ENCODE measurements around the gene P2RX7. TPM values are rescaled to one million over a fixed set of nuclear protein-coding genes. Genes with fewer than 3 reads are reported as not detected.

Gene P2RX7
- total RNA-seq, 1 experiment from 2014 or later: 0.55 TPM

GRCh38 chr12:121223292-121224285 lies 90.9 kb downstream of the P2RX7 start (continued):
- TF ChIP-seq RELA (CRISPR knock-in tag; IDR thresholded peaks at IDR 0.05; ENCODE audit: borderline replicate concordance) (no peak), NR2C2 (CRISPR knock-in tag; IDR thresholded peaks at IDR 0.05) (no peak), TCF7 (CRISPR knock-in tag; IDR thresholded peaks at IDR 0.05; ENCODE audit: low read depth) (no peak), ZNF396 (CRISPR knock-in tag; IDR thresholded peaks at IDR 0.05; ENCODE audit: borderline replicate concordance) (no peak), ELF4 (CRISPR knock-in tag; IDR thresholded peaks at IDR 0.05; ENCODE audit: low read depth) (no peak)
- TF ChIP-seq, protein P1, sequence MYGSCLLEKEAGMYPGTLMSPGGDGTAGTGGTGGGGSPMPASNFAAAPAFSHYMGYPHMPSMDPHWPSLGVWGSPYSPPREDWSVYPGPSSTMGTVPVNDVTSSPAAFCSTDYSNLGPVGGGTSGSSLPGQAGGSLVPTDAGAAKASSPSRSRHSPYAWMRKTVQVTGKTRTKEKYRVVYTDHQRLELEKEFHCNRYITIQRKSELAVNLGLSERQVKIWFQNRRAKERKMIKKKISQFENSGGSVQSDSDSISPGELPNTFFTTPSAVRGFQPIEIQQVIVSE (CRISPR knock-in tag; IDR thresholded peaks at IDR 0.05; ENCODE audit: borderline replicate concordance): no peak
- TF ChIP-seq, protein P2, sequence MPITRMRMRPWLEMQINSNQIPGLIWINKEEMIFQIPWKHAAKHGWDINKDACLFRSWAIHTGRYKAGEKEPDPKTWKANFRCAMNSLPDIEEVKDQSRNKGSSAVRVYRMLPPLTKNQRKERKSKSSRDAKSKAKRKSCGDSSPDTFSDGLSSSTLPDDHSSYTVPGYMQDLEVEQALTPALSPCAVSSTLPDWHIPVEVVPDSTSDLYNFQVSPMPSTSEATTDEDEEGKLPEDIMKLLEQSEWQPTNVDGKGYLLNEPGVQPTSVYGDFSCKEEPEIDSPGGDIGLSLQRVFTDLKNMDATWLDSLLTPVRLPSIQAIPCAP (CRISPR knock-in tag; IDR thresholded peaks at IDR 0.05): no peak
- TF ChIP-seq, protein P3, sequence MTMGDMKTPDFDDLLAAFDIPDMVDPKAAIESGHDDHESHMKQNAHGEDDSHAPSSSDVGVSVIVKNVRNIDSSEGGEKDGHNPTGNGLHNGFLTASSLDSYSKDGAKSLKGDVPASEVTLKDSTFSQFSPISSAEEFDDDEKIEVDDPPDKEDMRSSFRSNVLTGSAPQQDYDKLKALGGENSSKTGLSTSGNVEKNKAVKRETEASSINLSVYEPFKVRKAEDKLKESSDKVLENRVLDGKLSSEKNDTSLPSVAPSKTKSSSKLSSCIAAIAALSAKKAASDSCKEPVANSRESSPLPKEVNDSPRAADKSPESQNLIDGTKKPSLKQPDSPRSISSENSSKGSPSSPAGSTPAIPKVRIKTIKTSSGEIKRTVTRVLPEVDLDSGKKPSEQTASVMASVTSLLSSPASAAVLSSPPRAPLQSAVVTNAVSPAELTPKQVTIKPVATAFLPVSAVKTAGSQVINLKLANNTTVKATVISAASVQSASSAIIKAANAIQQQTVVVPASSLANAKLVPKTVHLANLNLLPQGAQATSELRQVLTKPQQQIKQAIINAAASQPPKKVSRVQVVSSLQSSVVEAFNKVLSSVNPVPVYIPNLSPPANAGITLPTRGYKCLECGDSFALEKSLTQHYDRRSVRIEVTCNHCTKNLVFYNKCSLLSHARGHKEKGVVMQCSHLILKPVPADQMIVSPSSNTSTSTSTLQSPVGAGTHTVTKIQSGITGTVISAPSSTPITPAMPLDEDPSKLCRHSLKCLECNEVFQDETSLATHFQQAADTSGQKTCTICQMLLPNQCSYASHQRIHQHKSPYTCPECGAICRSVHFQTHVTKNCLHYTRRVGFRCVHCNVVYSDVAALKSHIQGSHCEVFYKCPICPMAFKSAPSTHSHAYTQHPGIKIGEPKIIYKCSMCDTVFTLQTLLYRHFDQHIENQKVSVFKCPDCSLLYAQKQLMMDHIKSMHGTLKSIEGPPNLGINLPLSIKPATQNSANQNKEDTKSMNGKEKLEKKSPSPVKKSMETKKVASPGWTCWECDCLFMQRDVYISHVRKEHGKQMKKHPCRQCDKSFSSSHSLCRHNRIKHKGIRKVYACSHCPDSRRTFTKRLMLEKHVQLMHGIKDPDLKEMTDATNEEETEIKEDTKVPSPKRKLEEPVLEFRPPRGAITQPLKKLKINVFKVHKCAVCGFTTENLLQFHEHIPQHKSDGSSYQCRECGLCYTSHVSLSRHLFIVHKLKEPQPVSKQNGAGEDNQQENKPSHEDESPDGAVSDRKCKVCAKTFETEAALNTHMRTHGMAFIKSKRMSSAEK (CRISPR knock-in tag; IDR thresholded peaks at IDR 0.05; ENCODE audit: borderline replicate concordance): no peak

DNA sequence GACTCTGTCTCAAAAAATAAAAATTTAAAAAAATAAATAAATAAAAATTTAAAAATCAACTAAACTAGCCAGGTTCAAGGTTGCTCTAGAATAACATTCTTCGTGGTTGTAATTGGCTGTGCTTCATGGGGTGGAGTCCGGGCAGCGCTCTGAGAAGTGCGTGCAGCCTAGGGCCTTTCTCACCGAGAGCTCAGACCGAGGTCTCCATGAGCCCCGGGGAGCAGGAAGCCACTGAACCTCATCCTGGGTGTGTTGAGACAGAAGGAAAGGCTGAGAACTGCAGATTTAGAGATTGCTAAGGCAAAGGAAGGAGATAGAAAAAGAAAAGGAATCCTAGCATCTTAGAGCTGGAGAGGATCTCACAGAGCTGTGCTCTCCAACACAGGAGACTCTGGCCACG lies 91.9 kb downstream of the P2RX7 start:
- no peaks in the 10 kb centered on the region for H3K27me3 Mint-ChIP-seq (ENCODE audit: low read depth)
- no peak for ATAC-seq
- DNase-seq (ENCODE audit: low spot score): no peak
- no peak overlapping the region for H3K4me3 Mint-ChIP-seq
- no peaks in the 10 kb centered on the region for H3K4me1 Mint-ChIP-seq
- TF ChIP-seq GRHL2 (CRISPR knock-in tag; IDR thresholded peaks at IDR 0.05; ENCODE audit: insufficient replicate concordance, severe bottlenecking) (no peak), ZNF423 (CRISPR knock-in tag; IDR thresholded peaks at IDR 0.05) (no peak), MLX (CRISPR knock-in tag; IDR thresholded peaks at IDR 0.05) (no peak), CREB1 (CRISPR knock-in tag; IDR thresholded peaks at IDR 0.05) (no peak), NR1H2 (CRISPR knock-in tag; IDR thresholded peaks at IDR 0.05) (no peak), ZNF317 (CRISPR knock-in tag; IDR thresholded peaks at IDR 0.05; ENCODE audit: borderline replicate concordance, low read depth) (no peak), TP53 (CRISPR knock-in tag; IDR thresholded peaks at IDR 0.05) (no peak), ZBTB21 (CRISPR knock-in tag; IDR thresholded peaks at IDR 0.05; ENCODE audit: borderline replicate concordance) (no peak), ELF4 (CRISPR knock-in tag; IDR thresholded peaks at IDR 0.05; ENCODE audit: low read depth) (no peak), GABPB1 (CRISPR knock-in tag; IDR thresholded peaks at IDR 0.05) (no peak), ZNF138 (CRISPR knock-in tag; conservative IDR thresholded peaks at IDR 0.05) (no peak), NR2C2 (CRISPR knock-in tag; IDR thresholded peaks at IDR 0.05) (no peak), CBFB (CRISPR knock-in tag; IDR thresholded peaks at IDR 0.05; ENCODE audit: low read depth) (no peak), JAZF1 (CRISPR knock-in tag; IDR thresholded peaks at IDR 0.05) (no peak), FOXP1 (CRISPR knock-in tag; IDR thresholded peaks at IDR 0.05; ENCODE audit: borderline replicate concordance) (no peak), NFYB (CRISPR knock-in tag; conservative IDR thresholded peaks at IDR 0.05; ENCODE audit: low read depth) (no peak)
- TF ChIP-seq, protein P4, sequence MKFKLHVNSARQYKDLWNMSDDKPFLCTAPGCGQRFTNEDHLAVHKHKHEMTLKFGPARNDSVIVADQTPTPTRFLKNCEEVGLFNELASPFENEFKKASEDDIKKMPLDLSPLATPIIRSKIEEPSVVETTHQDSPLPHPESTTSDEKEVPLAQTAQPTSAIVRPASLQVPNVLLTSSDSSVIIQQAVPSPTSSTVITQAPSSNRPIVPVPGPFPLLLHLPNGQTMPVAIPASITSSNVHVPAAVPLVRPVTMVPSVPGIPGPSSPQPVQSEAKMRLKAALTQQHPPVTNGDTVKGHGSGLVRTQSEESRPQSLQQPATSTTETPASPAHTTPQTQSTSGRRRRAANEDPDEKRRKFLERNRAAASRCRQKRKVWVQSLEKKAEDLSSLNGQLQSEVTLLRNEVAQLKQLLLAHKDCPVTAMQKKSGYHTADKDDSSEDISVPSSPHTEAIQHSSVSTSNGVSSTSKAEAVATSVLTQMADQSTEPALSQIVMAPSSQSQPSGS (CRISPR knock-in tag; IDR thresholded peaks at IDR 0.05; ENCODE audit: borderline replicate concordance, low read depth): no peak
- TF ChIP-seq, protein P5, sequence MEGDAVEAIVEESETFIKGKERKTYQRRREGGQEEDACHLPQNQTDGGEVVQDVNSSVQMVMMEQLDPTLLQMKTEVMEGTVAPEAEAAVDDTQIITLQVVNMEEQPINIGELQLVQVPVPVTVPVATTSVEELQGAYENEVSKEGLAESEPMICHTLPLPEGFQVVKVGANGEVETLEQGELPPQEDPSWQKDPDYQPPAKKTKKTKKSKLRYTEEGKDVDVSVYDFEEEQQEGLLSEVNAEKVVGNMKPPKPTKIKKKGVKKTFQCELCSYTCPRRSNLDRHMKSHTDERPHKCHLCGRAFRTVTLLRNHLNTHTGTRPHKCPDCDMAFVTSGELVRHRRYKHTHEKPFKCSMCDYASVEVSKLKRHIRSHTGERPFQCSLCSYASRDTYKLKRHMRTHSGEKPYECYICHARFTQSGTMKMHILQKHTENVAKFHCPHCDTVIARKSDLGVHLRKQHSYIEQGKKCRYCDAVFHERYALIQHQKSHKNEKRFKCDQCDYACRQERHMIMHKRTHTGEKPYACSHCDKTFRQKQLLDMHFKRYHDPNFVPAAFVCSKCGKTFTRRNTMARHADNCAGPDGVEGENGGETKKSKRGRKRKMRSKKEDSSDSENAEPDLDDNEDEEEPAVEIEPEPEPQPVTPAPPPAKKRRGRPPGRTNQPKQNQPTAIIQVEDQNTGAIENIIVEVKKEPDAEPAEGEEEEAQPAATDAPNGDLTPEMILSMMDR (IDR thresholded peaks at IDR 0.05): no peak
- TF ChIP-seq, protein P6, sequence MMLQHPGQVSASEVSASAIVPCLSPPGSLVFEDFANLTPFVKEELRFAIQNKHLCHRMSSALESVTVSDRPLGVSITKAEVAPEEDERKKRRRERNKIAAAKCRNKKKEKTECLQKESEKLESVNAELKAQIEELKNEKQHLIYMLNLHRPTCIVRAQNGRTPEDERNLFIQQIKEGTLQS (CRISPR knock-in tag; conservative IDR thresholded peaks at IDR 0.05): no peak
- POLR2A ChIA-PET: interaction anchor here (0.6 kb wide), 1 partner anchor 46 kb away, joined by 3 read pairs; no protein-coding TSS in a partner anchor
- 0 out of 2 replicates have a peak, but pooled peaks cover 2% of the 10 kb centered on the region for H3K36me3 Mint-ChIP-seq
- CTCF ChIA-PET: interaction anchor here (0.5 to 2.1 kb wide), 8 partner anchors 9 to 219 kb away, joined by 3 to 6 read pairs (median 4); no protein-coding TSS in a partner anchor
- peak overlapping the region; percentile 55; the same call in 1 of the 2 replicates for H3K27ac Mint-ChIP-seq
- H3K9me3 Mint-ChIP-seq: no peaks in the 10 kb centered on the region
